Measurements from ENCODE around the gene PCLO.

PCLO gene, protein sequence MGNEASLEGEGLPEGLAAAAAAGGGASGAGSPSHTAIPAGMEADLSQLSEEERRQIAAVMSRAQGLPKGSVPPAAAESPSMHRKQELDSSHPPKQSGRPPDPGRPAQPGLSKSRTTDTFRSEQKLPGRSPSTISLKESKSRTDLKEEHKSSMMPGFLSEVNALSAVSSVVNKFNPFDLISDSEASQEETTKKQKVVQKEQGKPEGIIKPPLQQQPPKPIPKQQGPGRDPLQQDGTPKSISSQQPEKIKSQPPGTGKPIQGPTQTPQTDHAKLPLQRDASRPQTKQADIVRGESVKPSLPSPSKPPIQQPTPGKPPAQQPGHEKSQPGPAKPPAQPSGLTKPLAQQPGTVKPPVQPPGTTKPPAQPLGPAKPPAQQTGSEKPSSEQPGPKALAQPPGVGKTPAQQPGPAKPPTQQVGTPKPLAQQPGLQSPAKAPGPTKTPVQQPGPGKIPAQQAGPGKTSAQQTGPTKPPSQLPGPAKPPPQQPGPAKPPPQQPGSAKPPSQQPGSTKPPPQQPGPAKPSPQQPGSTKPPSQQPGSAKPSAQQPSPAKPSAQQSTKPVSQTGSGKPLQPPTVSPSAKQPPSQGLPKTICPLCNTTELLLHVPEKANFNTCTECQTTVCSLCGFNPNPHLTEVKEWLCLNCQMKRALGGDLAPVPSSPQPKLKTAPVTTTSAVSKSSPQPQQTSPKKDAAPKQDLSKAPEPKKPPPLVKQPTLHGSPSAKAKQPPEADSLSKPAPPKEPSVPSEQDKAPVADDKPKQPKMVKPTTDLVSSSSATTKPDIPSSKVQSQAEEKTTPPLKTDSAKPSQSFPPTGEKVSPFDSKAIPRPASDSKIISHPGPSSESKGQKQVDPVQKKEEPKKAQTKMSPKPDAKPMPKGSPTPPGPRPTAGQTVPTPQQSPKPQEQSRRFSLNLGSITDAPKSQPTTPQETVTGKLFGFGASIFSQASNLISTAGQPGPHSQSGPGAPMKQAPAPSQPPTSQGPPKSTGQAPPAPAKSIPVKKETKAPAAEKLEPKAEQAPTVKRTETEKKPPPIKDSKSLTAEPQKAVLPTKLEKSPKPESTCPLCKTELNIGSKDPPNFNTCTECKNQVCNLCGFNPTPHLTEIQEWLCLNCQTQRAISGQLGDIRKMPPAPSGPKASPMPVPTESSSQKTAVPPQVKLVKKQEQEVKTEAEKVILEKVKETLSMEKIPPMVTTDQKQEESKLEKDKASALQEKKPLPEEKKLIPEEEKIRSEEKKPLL (N-terminal part only)

DNA sequence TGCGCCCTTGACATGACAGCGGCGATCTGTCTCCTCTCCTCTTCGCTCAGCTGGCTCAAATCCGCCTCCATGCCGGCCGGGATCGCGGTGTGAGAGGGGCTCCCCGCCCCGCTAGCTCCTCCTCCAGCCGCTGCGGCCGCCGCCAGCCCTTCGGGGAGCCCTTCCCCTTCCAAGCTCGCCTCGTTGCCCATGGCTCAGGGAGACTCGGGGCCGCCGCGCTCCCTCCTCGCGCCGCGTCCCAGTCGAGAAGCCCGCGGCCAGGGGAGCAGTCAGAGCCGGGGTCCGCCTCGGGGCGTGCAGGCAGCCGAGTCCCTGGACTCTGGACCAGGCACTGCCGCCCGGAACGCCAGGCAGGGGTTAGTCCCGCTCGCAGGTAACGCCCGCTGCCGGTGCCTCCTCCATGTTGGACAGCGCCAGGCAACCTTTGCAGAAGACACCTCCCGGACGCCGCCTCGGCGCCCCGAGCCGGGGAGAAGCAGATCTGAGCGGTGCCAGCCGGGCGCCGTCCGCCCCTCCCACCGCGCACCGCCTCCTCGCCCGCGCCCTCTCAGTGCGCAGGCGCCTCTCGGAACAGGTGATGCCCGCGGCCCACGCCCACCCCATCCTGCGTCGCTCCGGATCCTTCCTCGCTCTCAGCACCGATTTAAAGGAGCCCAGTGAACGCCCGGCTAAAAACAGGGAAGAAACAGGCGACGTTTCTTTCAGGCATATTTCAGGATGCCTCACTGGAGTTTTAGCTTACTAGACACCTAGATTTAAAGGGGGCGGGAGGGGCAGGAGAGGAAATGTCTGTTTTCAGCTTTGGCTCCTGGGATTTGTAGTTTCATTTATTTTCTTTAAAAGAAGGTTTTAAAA lies at the start of gene PCLO:
PCLO (minus strand) TSS at position 483 of the 855 bp plus-strand sequence; CDS start at position 191, 292 bp downstream.
- peak; percentile 93 for DNase-seq

DNA sequence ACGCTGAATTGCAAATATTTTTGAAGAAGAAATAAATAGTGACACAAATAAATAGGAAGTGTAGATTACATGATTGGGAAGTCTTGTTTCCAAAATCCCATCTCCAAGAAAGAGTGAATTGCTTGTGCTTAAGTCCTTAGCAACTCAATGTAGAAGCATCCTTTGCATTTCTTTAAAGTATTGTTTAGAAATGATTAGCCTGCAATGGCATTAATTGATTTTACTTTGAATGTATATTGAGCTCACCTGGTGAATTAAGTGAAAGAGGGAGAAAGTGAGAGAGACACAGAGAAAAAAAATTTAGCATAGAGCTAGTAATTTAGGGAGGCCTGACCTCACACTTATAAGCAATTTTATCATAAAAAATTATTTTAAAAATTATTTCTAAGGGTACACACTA lies 49.0 kb upstream of the PCLO start:
- DNase-seq: no peak

DNA sequence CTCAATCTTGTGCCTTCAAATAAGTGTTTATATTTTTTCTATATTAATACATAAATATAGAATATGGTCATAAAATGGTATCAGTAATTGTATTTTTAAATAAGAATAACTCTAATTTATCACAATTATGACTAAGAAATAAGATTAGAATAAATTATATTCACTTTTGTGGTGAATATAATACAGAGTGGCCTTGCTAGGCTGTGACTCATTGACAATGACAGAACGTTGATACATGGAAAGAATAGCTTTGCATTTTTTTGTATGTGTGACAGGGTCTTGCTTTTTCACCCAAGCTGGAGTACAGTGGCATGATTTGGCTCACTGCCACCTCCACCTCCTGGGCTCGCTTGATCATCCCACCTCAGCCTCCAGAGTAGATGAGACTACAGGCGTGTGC lies 47.8 kb upstream of the PCLO start:
- no peak for DNase-seq

DNA sequence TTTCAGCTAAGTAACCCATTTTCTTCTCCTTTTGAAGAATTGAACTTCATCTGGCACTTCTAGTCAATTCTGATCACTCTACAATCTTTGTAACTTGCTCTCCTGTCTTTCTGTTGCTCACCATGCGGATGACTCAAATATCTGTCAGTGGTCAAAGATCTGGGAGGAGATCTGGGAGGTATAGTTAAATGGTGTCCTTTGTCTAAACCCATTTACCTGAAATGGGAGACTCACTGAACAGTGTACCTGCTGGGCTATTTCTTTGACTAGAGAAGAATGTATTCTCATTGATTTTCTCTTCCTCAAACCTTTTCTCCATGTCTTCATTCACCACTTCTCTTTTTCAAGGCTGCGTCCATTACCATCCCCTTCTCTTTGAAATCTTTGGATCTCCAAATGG lies 42.0 kb upstream of the PCLO start:
- DNase-seq: no peak

DNA sequence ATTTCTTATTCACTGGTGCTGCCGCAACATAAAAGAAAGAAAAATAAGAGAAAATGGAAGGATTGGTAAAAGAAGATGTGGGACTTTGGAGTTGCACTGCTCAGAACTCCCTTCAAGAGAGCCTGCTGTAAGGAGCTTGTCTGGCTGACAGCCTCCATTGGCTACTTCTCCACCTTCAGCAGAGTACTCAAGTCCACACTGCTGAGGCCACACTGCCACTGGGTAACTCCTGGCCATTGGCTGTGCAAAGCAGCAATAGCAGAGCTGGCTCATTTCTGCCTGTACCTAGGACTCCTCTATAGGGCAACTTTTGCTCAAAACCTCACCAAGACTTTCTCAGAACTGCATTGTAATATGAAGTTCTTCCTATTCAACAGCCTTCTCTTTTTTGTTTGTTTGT lies 38.7 kb upstream of the PCLO start:
- DNase-seq: no peak

DNA sequence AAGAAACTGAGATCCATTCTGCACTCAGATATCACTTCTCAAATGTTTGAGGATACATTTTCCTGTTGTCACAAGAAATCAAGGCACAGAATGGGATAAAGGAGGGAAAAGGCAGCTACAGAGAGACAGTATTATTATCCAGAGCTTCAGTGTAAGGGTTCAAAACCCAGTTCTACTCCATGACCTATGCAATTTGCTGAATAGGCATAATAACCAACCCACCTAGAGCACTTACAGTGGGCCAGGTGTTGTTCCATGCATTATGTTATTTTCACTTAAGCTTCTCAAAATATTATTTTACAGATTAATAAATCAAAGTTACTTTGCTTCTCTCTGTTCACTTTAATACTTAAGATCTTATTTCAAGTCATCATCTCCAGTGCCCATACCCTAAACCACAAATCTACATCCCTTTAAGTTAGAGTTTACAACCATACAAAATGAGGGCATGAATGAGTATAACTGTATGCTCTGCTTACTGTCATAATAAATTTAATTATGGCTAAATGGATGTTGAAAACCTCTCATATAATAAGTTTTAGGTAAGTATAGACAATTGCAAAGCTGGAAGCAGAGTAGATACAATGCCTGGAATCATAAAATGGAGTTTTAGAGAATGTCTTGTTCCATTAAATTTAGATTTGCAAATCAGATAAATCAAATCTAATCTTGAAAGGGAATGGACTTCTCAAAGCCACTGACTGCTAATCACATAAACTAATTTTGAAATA lies 28.1 kb upstream of the PCLO start:
- DNase-seq: no peak

DNA sequence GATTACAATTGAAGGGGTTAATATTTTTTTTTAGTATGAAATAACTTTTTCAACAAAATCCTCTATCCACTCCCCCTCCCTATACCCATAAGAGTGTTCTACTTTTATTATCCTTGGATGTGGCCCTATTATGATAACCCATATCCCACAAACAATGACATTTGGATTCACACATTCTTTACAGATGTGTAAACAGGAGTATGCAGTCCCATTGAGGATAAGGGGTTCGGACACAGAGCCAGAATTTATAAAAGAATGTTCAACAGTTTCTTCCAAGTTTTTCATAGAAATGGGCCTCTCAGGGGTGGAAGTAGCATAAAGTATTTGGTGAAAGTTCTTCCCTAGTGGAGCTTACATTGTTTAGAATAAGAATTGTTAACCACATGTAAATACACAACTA lies 16.1 kb upstream of the PCLO start:
- DNase-seq: no peak

DNA sequence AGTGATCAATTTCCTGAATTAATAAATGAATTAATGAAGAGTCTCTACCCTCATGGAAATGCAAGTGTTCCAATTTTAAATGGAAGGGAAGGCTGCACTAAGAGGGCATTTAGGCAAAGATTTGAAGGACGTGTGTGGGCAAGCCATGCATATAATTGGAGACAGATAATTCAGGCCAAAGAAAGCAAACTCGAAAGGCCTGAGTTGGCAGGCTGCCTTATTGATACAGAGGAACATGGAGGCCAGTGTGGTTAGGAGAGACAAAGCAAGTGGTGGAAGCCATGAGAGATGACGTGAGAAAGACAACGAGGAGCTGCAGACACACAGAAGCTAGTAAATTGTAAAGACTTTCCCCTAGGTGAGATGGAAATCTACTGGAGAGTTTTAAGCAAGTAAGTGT lies 15.4 kb upstream of the PCLO start:
- DNase-seq: peak; percentile 48

DNA sequence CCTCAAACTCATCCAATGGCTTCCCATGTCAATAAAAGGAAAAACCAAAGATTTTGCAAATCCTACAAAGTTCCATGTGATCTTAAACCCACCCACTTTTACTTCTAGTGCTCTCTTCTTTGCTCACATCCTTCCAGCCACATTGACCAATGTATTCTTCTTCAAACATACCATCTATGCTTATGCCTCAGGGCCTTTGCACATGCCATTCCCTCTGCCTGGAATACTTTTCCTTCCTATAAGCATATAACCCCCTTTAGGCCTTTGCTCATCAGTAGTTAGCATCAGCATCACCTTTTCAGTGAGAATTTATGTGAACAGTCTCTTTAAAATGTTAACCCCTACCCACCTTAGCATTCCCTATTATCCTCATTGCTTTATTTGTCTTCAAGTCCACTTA lies 11.0 kb upstream of the PCLO start:
- DNase-seq: no peak

DNA sequence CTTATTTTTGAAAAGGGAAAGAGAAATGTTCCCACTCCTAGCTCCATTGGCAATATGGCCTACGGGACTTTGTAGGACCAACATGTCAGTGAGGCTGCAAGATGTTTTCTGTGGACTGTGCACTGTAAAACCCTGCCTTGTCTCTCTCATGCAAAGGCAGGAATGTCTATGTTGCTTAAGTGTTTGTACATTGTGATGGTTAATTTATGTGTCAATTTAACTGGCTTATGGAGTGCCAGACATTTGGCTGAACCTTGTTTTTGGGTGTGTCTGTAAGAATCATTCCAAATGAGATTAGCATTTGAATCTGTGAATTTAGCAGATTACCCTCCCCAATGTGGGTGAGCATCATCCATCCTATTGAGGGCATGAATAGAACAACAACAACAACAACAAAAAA lies 4.1 kb upstream of the PCLO start:
- DNase-seq: no peak

DNA sequence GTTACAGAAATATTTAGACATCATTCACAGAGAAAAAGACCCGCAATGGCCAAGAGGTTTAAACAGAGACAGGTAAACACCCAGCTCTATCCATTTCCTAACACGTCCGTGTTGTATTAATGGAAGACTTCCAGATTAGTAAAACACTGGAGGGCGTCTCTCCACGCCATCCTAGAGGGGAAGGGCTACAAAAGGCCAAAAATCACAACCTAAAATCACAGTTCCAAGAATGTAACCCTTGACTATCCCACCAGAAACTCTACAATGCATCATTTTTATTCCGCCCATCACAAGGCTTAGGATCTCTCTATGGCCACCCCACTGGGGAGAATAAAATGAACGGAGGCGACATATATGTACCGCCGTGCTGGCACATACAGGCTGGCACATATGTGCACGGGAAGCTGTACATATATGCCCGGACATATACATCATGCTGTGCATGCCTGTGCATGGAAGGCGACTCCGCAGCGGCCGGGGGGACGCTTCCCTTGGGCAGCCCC lies 734 bp downstream of the PCLO start:
- DNase-seq: peak; percentile 15

DNA sequence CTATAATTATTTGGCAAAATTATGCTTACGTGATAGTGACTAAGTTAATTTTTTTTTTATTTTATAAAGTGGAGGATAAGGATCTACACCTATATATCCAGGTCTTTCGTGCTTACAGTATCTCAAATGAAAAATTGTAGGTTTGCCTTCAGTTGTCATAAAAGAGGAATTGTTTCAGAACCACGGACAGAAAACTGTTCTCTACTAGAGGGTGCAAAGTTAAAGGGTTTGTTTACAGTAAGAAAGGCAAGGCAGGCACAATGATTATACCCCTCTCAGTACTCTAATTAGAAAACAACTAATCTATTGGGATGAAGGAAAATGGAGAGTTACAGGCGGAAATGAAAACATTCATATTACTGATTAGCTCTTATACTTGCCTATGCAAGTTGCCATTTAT lies 1.5 kb downstream of the PCLO start:
- no peak for DNase-seq

DNA sequence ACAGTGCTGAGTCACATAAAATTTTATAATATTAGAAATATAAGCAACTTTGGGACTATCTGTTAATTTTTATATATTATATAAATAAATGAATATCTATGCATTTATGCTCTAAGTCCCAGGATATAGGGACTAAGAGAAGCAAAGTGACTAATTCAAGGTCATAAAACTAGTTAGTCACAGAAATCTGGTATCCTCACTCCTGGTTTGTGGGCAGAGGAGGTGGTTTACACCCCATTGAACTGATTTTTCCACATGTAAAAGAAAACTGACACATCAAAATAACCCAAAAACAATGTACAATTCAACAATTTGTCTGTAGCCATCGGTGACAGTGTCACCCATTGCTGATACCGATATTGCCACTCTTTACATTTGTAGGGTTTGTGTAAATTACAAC lies 3.0 kb downstream of the PCLO start:
- no peak for DNase-seq

DNA sequence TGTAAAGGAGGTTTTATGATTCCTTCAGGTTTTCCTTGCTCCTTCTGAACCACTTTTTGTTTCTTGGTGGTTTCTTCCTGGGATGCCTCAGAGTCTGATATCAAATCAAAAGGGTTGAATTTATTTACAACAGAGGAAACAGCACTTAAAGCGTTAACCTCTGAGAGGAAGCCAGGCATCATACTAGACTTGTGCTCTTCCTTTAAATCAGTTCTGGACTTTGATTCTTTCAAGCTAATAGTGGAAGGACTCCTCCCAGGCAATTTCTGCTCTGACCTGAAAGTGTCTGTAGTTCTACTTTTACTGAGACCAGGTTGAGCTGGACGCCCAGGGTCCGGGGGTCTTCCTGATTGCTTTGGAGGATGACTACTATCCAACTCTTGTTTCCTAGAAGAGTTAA lies 6.7 kb downstream of the PCLO start:
- no peak for DNase-seq

DNA sequence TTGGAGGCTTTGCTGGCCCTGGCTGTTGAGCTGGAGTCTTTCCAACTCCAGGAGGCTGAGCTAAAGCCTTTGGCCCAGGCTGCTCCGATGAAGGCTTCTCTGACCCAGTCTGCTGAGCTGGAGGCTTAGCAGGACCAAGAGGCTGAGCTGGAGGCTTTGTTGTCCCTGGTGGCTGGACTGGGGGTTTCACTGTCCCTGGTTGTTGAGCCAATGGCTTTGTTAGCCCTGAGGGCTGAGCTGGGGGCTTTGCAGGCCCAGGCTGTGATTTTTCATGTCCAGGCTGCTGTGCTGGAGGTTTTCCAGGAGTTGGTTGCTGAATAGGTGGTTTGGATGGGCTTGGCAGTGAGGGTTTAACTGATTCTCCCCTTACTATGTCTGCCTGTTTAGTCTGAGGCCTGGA lies 7.3 kb downstream of the PCLO start:
- DNase-seq: no peak

DNA sequence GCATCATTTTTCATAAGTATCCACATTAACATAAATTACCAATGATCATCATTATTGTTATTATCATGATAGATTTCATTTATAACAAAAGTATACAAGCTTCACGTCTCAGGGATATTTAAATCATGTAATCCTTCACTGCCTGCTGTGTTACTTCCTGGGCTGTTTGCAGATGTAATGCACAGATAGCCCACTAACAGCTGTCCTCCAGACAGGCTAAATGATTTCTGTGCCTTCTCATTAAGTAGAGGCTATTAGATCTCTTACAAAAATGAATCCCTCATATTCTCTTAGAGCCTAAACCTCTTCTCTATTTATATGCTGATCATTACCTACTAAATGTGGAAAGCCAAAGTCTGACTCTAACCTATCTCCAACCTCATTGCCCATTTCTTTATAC lies 9.3 kb downstream of the PCLO start:
- DNase-seq: no peak

DNA sequence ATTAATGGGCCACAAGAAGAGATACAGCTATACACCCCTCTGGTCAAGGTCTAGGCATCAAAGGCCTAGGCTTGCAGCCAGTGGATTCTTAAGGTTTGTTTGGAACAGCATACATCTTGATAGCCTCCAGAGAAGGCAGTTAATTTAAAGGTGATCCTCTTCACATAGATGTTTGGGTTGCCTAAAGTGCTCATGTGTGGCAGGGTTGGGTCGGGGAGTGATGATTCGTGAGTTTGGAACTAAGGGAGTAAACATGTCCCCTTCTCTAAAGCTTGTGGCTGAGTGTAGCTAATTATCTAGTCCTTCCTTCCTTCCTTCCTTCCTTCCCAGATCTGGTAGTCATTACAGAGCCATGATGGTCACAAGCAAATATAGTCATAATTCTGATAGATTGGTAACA lies 12.4 kb downstream of the PCLO start:
- no peak for DNase-seq

DNA sequence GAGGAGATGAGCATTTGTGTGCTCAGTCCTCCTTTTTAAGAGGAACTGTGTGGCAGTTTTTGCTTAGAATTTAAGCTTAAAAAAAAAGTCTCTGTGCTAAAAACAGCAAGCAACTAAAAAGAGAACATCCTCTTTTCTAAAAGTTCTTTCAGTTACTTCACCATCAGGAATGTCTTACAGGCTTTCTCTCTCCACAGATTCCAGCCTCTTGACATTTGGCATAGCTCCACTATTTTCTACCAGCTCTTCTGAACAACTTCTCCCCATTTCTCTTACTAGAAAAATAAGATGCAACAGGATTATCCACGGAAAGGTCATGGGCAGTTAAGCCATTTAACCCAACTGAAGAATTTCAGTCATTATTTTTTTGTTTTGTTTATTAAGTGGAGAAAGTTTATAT lies 13.2 kb downstream of the PCLO start:
- DNase-seq: no peak

DNA sequence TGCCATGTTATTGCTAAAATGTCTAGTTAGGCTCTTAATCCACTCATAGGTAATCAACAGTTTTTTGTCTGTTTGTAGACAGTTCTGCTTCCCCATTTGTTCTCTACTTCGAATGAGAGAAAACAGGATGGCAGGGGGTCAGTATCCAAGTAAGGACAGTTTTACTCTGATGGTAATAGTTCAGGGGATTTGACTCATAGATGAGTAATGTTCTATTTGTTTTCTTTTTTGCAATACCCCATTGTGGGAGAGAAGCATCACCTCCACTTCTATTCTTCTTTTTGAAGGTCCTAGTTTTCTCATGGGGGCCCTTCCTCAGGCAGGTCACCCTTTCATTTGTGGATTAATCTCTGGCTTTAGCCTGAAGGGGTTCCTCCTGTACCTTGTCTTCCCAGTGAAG lies 13.9 kb downstream of the PCLO start:
- DNase-seq: no peak

DNA sequence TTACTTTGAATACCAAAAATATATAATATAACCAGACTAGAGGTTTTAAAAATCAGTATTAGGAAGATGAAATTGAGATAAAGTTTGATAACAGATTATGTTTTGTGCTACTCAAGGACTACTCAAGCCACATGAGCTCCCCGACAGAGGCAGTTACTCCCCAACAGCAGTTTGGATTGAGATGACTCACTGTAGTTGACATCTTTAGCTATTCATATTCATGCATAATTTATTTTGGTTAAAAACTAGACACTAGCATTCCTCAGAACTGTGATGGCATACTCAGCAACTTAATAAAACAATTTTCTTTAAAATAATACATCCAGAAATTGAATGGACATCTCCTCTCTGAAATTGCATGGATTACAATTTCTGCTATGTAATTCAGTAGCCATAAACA lies 19.6 kb downstream of the PCLO start:
- no peak for DNase-seq

DNA sequence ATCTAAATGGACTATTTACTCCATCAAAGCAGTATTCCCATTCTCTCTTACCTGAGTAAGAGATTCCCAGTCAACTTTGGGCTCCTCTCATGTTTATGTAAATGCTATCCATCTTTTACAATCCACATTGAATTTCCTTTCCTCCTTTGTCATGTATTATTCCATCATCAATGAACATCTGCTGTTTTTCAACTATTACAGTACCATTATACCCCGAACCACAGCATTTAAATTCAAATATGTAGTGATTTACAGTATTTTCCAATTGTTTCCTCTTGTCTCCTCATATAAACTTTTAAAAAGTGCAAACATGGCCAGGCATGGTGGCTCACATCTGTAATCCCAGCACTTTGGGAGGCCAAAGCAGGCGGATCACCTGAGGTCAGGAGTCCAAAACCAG lies 20.3 kb downstream of the PCLO start:
- DNase-seq: no peak

DNA sequence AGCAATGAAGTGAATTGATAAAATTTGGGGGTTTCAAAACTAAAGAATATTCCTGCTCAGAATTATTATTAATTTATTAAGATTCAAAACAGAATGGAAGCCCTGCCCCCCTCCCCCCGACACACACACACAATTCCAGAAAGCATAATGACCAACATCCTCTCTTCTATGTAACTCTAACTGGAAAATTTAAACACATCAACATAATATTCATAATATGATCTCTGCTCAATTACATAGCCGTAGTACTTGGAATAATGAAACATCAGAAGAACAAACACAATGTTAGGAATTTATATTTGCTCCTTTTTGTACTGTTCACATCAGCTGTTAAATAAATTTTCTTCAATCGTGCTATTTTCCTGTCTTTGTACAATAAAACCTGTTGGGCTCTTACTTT lies 20.8 kb downstream of the PCLO start:
- no peak for DNase-seq

Measured in DMS153 (cell line).